Temporal lobe (tissue), 1 donor: ENCODE measurements around the gene FAAP20. TPM values are rescaled to one million over a fixed set of nuclear protein-coding genes. Genes with fewer than 3 reads are reported as not detected.

Experiments
- total RNA-seq: library from RNA; depleted of rRNA; stranded (reverse); fragments of >200 nt; gene quantifications from one replicate; pipeline ENCODE4 v1.2.3, GENCODE V29; 2014

Gene FAAP20
- total RNA-seq, 1 donor from 2014 or later, result 24.6 TPM

Other genes starting within 250 kb of the FAAP20 start
- gene CFAP74, start 191.0 kb downstream of the FAAP20 start, total RNA-seq, result 0.25 TPM
- 3.7 TPM for gene GABRD, start 175.4 kb downstream of the FAAP20 start, total RNA-seq
- gene PRKCZ, start 144.4 kb downstream of the FAAP20 start, total RNA-seq, result 53.1 TPM
- 26.1 TPM for gene SKI, start 33.5 kb upstream of the FAAP20 start, total RNA-seq
- 8.9 TPM for gene MORN1, start 196.8 kb upstream of the FAAP20 start, total RNA-seq
- gene RER1, start 197.1 kb upstream of the FAAP20 start, total RNA-seq, result 29.0 TPM
- 14.0 TPM for gene PEX10, start 217.8 kb upstream of the FAAP20 start, total RNA-seq